Glomerular visceral epithelial cell (primary cell): ENCODE results near the gene VTCN1.

Experiments used
- DNase-seq: peaks from one replicate; pipeline ENCODE4 v3.0.0-alpha.2; 2016; ENCODE audit errors: extremely low spot score

VTCN1 gene

GRCh38 chr1:117096951-117097408, 113.7 kb downstream of the VTCN1 start:
- no peak for DNase-seq

GRCh38 chr1:117094841-117095604, 115.7 kb downstream of the VTCN1 start:
- no peak for DNase-seq

- DNase-seq = peak; percentile 57
These were observed 116.7 kb downstream of the VTCN1 start for GRCh38 chr1:117093870-117094621.
